Loucy (cell line): Measurements from ENCODE around the gene GOLGA6C.
"Not testable (repeated sequence)": the region's sequence is repeated elsewhere in the genome, so short reads cannot be mapped to it uniquely, and the experiment has no call there.

Experiments used
- EZH2phosphoT487 ChIP-seq: fragments of 200-600 bp; IDR thresholded peaks from 2 replicates; pipeline ENCODE4 v1.6.1; 2018; ENCODE audit warnings: antibody characterized with exemption, mild to moderate bottlenecking, moderate library complexity, borderline replicate concordance
- TF ChIP-seq, protein P1 (sequence below): fragments of 200-600 bp; sonication (generic); conservative IDR thresholded peaks from 2 replicates; pipeline ENCODE4 v1.5.1; 2014; ENCODE audit warnings: mild to moderate bottlenecking, antibody characterized with exemption, low read length

- TF ChIP-seq, protein P1, sequence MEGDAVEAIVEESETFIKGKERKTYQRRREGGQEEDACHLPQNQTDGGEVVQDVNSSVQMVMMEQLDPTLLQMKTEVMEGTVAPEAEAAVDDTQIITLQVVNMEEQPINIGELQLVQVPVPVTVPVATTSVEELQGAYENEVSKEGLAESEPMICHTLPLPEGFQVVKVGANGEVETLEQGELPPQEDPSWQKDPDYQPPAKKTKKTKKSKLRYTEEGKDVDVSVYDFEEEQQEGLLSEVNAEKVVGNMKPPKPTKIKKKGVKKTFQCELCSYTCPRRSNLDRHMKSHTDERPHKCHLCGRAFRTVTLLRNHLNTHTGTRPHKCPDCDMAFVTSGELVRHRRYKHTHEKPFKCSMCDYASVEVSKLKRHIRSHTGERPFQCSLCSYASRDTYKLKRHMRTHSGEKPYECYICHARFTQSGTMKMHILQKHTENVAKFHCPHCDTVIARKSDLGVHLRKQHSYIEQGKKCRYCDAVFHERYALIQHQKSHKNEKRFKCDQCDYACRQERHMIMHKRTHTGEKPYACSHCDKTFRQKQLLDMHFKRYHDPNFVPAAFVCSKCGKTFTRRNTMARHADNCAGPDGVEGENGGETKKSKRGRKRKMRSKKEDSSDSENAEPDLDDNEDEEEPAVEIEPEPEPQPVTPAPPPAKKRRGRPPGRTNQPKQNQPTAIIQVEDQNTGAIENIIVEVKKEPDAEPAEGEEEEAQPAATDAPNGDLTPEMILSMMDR = not testable (repeated sequence)
- not testable (repeated sequence) for TF ChIP-seq EZH2phosphoT487
Observed at GRCh38 chr15:75227112-75227511, 31.0 kb upstream of the GOLGA6C start.
